Activated B cell treated with CpG ODN at 0.5 μM for 24 hours (primary cell): ENCODE results near the gene CNOT8. TPM values are rescaled to one million over a fixed set of nuclear protein-coding genes. Genes with fewer than 3 reads are reported as not detected.

Experiments used
- ATAC-seq: fragments of 200-7000 bp; cut with Tn5 transposase; one replicate; pipeline ENCODE4 v1.10.0; 2021; ENCODE audit warnings: low read depth, mild to moderate bottlenecking, moderate library complexity
- CTCF ChIA-PET: fragments of 350-600 bp; sonication (Branson Sonifier 250); formaldehyde crosslinking; loops from one replicate; lab custom pipeline; 2021; ENCODE audit warnings: antibody characterized with exemption; lab: Charles Lee
- POLR2A ChIA-PET: fragments of 350-600 bp; sonication (Branson Sonifier 250); formaldehyde crosslinking; loops from one replicate; lab custom pipeline; 2021; ENCODE audit warnings: antibody characterized with exemption; lab: Charles Lee
- DNase-seq: peaks from one replicate; pipeline ENCODE4 v3.0.0; 2022
- H3K27ac Mint-ChIP-seq: one replicate; pipeline ENCODE4 v1.8.0; 2020; ENCODE audit warnings: mixed read lengths
- H3K27me3 Mint-ChIP-seq: one replicate; pipeline ENCODE4 v1.8.0; 2021; ENCODE audit warnings: mixed read lengths
- H3K36me3 Mint-ChIP-seq: one replicate; pipeline ENCODE4 v1.8.0; 2021; ENCODE audit warnings: low read depth, mixed read lengths
- H3K4me1 Mint-ChIP-seq: one replicate; pipeline ENCODE4 v1.8.0; 2021; ENCODE audit warnings: mixed read lengths
- H3K4me3 Mint-ChIP-seq: one replicate; pipeline ENCODE4 v1.8.0; 2020; ENCODE audit warnings: mild to moderate bottlenecking, mixed read lengths
- H3K9me3 Mint-ChIP-seq: one replicate; pipeline ENCODE4 v1.8.0; 2020; ENCODE audit warnings: mixed read lengths
- intact Hi-C: fragments of 100-400 bp; cut with micrococcal nuclease; formaldehyde crosslinking; loops from one replicate; pipeline ENCODE4 v1.15.1; 2024
- total RNA-seq: library from RNA; stranded (reverse); gene quantifications from 2 replicates; pipeline ENCODE4 v1.2.3, GENCODE V29; 2022
- TF ChIP-seq, protein P1 (sequence below): fragments of 200-600 bp; IDR thresholded peaks from one replicate; pipeline ENCODE4 v1.8.0; 2022; ENCODE audit warnings: antibody characterized with exemption, mild to moderate bottlenecking

The CNOT8 gene
- total RNA-seq, 1 donor from 2014 or later, result 57.3 TPM

DNA sequence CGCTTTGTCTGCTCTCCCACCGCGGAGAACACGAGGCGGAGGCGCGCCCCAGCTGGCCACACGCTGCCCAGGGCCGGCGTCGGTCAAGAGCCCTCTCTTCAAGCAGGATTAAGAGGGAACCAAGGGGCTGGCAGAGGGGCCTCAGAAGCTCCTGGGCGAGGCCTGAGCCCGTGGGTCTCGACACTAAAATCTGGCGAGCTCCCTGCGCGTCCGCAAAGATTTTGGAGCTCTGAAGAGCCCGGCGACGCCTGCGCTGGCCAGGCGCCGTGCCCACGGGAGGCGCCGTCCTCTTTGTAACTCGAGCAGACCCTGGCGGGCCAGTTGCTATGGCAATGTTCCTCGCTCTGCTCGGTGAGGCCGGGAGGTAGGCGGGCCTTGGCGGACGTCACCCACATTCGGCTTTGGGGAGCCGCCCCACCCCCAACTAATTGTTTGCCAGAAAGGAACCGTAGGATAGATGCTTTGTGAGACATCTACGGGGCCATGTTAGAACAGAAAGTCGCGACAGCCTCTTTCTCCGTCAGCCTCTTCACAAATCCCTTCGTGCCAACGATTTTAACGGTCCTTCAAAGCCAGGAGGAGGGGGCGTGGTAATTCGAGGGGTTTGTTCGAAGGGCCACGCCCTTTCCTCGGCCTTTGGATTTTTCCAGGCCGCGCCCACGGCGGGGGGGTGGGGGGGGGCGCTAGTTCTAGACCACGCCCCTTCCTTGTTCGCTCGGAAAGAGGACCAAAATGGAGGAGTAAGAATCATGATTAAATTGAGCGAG, 714 bp upstream of the CNOT8 start:
- intact Hi-C loops, result loop anchor here (1.0 to 5.0 kb wide), 9 partner anchors 45 to 1545 kb away; partner anchors contain the start of genes FAM114A2, GALNT10, LARP1 and MFAP3
- Mint-ChIP-seq H3K9me3 (no peaks in the 10 kb centered on the region), H3K36me3 (peaks cover 26% of the 10 kb centered on the region), H3K4me1 (peaks cover 42% of the 10 kb centered on the region), H3K27ac (peak overlapping the region; percentile 97), H3K27me3 (no peaks in the 10 kb centered on the region), H3K4me3 (peak overlapping the region; percentile 91)
- TF ChIP-seq, protein P1, sequence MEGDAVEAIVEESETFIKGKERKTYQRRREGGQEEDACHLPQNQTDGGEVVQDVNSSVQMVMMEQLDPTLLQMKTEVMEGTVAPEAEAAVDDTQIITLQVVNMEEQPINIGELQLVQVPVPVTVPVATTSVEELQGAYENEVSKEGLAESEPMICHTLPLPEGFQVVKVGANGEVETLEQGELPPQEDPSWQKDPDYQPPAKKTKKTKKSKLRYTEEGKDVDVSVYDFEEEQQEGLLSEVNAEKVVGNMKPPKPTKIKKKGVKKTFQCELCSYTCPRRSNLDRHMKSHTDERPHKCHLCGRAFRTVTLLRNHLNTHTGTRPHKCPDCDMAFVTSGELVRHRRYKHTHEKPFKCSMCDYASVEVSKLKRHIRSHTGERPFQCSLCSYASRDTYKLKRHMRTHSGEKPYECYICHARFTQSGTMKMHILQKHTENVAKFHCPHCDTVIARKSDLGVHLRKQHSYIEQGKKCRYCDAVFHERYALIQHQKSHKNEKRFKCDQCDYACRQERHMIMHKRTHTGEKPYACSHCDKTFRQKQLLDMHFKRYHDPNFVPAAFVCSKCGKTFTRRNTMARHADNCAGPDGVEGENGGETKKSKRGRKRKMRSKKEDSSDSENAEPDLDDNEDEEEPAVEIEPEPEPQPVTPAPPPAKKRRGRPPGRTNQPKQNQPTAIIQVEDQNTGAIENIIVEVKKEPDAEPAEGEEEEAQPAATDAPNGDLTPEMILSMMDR, result no peak
- DNase-seq, result peak; percentile 75
- ATAC-seq, result peak; percentile 49
- ChIA-PET POLR2A (interaction anchor here (0.7 to 2.9 kb wide), 11 partner anchors 17 to 819 kb away, joined by 3 to 18 read pairs (median 5); partner anchors contain the start of genes FAM114A2, GEMIN5 and MFAP3), CTCF (interaction anchor here (2.2 kb wide), 1 partner anchor 207 kb away, joined by 8 read pairs; no protein-coding TSS in a partner anchor)

GRCh38 chr5:154858972-154859871, 795 bp downstream of the CNOT8 start:
- peak overlapping the region; percentile 91 for H3K4me3 Mint-ChIP-seq
- intact Hi-C loops, result loop anchor here (1.0 to 5.0 kb wide), 9 partner anchors 47 to 1543 kb away; partner anchors contain the start of genes FAM114A2, GALNT10, LARP1 and MFAP3
- POLR2A ChIA-PET, result interaction anchor here (0.6 to 2.9 kb wide), 12 partner anchors 9 to 821 kb away, joined by 3 to 18 read pairs (median 5); partner anchors contain the start of genes FAM114A2, GEMIN5 and MFAP3
- H3K36me3 Mint-ChIP-seq, result peaks cover 37% of the 10 kb centered on the region
- TF ChIP-seq, protein P1, result no peak
- ATAC-seq, result peak; percentile 6
- H3K9me3 Mint-ChIP-seq, result no peaks in the 10 kb centered on the region
- peak; percentile 20 for DNase-seq
- H3K27ac Mint-ChIP-seq, result peak overlapping the region; percentile 97
- no peaks in the 10 kb centered on the region for H3K27me3 Mint-ChIP-seq
- CTCF ChIA-PET, result interaction anchor here (2.2 kb wide), 1 partner anchor 208 kb away, joined by 8 read pairs; no protein-coding TSS in a partner anchor
- peaks cover 55% of the 10 kb centered on the region for H3K4me1 Mint-ChIP-seq

DNA sequence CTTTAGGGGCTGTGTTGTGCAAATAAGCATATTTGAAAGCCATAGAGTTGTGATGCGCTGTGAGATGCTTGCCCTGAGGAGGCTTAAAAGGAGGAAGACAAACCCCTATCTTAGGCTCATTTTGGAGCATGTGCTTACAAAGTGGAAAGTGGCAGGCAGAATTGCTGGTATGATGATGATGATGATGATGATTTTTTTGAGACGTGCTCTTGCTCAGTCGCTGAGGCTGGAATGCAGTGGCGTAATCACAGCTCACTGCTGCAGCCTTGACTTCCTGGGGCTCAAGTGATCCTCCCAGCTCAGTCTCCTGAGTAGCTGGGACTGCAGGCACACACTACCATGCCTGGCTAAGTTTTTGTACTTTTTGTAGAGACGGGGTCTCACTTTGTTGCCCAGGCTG, 1.7 kb downstream of the CNOT8 start:
- peaks cover 60% of the 10 kb centered on the region for H3K4me1 Mint-ChIP-seq
- no peaks in the 10 kb centered on the region for H3K27me3 Mint-ChIP-seq
- intact Hi-C loops, result no loop called here
- peak overlapping the region; percentile 91 for H3K4me3 Mint-ChIP-seq
- H3K9me3 Mint-ChIP-seq, result no peaks in the 10 kb centered on the region
- TF ChIP-seq, protein P1, result no peak
- peaks cover 43% of the 10 kb centered on the region for H3K36me3 Mint-ChIP-seq
- peak overlapping the region; percentile 97 for H3K27ac Mint-ChIP-seq
- ChIA-PET CTCF (no interaction called here), POLR2A (interaction anchor here (0.8 kb wide), 1 partner anchor 77 kb away, joined by 3 read pairs; no protein-coding TSS in a partner anchor)
- no peak for ATAC-seq
- no peak for DNase-seq

- Mint-ChIP-seq H3K36me3 (peaks cover 50% of the 10 kb centered on the region), H3K9me3 (no peaks in the 10 kb centered on the region), H3K27ac (peak overlapping the region; percentile 97), H3K4me3 (peak overlapping the region; percentile 91), H3K4me1 (peaks cover 66% of the 10 kb centered on the region), H3K27me3 (no peaks in the 10 kb centered on the region)
- CTCF ChIA-PET, result no interaction called here
- intact Hi-C loops, result no loop called here
- TF ChIP-seq, protein P1, result no peak
- POLR2A ChIA-PET, result no interaction called here
- DNase-seq (no peak), ATAC-seq (no peak)
Observed at GRCh38 chr5:154860765-154861164, 2.3 kb downstream of the CNOT8 start.
